Neuronal stem cell (in vitro differentiated cells): ENCODE measurements around the gene HEXIM2. TPM values are rescaled to one million over a fixed set of nuclear protein-coding genes. Genes with fewer than 3 reads are reported as not detected.

Source experiments
- DNase-seq: peaks from one replicate; pipeline ENCODE4 v3.0.0-alpha.2; 2013; ENCODE audit warnings: low spot score
- H2AFZ ChIP-seq: one replicate; pipeline ENCODE4 v1.6.1; 2013; ENCODE audit warnings: mild to moderate bottlenecking, low read length, inconsistent platforms
- H2AK5ac ChIP-seq: 2 replicates; pipeline ENCODE4 v1.6.1; 2013; ENCODE audit warnings: low read depth, mild to moderate bottlenecking, inconsistent platforms, low read length, moderate library complexity, mixed read lengths
- H2BK120ac ChIP-seq: 2 replicates; pipeline ENCODE4 v1.6.1; 2013; ENCODE audit warnings: low read depth, mild to moderate bottlenecking, inconsistent platforms, low read length, moderate library complexity, mixed read lengths
- H2BK12ac ChIP-seq: one replicate; pipeline ENCODE4 v1.6.1; 2013; ENCODE audit warnings: low read length, inconsistent platforms
- H2BK15ac ChIP-seq: 2 replicates; pipeline ENCODE4 v1.6.1; 2013; ENCODE audit warnings: mild to moderate bottlenecking, low read length, inconsistent platforms, mixed read lengths
- H2BK5ac ChIP-seq: one replicate; pipeline ENCODE4 v1.6.1; 2013; ENCODE audit warnings: inconsistent platforms, mild to moderate bottlenecking, low read length, moderate library complexity
- H3K14ac ChIP-seq: one replicate; pipeline ENCODE4 v1.6.1; 2013; ENCODE audit warnings: low read length, inconsistent platforms
- H3K18ac ChIP-seq: 2 replicates; pipeline ENCODE4 v1.6.1; 2013; ENCODE audit warnings: low read length, inconsistent platforms
- H3K23ac ChIP-seq: 2 replicates; pipeline ENCODE4 v1.6.1; 2013; ENCODE audit warnings: low read depth, mild to moderate bottlenecking, mixed read lengths, low read length, inconsistent platforms; ENCODE audit not compliant: poor library complexity
- H3K27ac ChIP-seq: replicated peaks from 3 replicates; pipeline ENCODE4 v1.5.1; 2013; ENCODE audit warnings: low read length, inconsistent platforms
- H3K27me3 ChIP-seq, 3 experiments: 2 replicates each; pipeline ENCODE4 v1.6.1; 2013; ENCODE audit warnings: low read length in 3 of 3, mild to moderate bottlenecking in 2 of 3, inconsistent platforms in 1 of 3, low read depth in 1 of 3, mixed read lengths in 1 of 3, moderate library complexity in 1 of 3; ENCODE audit not compliant: control insufficient read depth in 3 of 3, insufficient read depth in 3 of 3
- H3K36me3 ChIP-seq, 2 donors: replicated peaks in 1 of 2; 2 replicates each; pipeline ENCODE4 v1.6.1; 2013; ENCODE audit warnings: low read length in 2 of 2; ENCODE audit not compliant: control insufficient read depth in 2 of 2, insufficient read depth in 2 of 2
- H3K4ac ChIP-seq: 2 replicates; pipeline ENCODE4 v1.6.1; 2013; ENCODE audit warnings: inconsistent platforms, mild to moderate bottlenecking, low read length, moderate library complexity
- H3K4me1 ChIP-seq, 2 donors: 1 replicate in 1 of 2; 2 replicates in 1 of 2; pipeline ENCODE4 v1.6.1; 2013; ENCODE audit warnings: low read length in 2 of 2, low read depth in 1 of 2; ENCODE audit not compliant: control insufficient read depth in 2 of 2, insufficient read depth in 1 of 2
- H3K4me2 ChIP-seq: one replicate; pipeline ENCODE4 v1.6.1; 2013; ENCODE audit warnings: mild to moderate bottlenecking, low read length, inconsistent platforms; ENCODE audit not compliant: insufficient read depth, poor library complexity, severe bottlenecking
- H3K4me3 ChIP-seq, 2 donors: 2 replicates each; pipeline ENCODE4 v1.5.1; 2013; ENCODE audit warnings: low read length in 2 of 2, mild to moderate bottlenecking in 2 of 2, inconsistent platforms in 1 of 2, moderate library complexity in 1 of 2
- H3K79me1 ChIP-seq: one replicate; pipeline ENCODE4 v1.6.1; 2013; ENCODE audit warnings: low read depth, mild to moderate bottlenecking, inconsistent platforms, low read length, moderate library complexity
- H3K9ac ChIP-seq: one replicate; pipeline ENCODE4 v1.6.1; 2013; ENCODE audit warnings: mild to moderate bottlenecking, low read depth, low read length, inconsistent platforms; ENCODE audit not compliant: poor library complexity
- H3K9me3 ChIP-seq, 2 donors: replicated peaks in 1 of 2; 2 replicates each; pipeline versions ENCODE3 to v1.6.1; 2013; ENCODE audit warnings: low read length in 2 of 2, mild to moderate bottlenecking in 2 of 2, inconsistent platforms in 1 of 2, low read depth in 1 of 2, mixed read lengths in 1 of 2, moderate library complexity in 1 of 2; ENCODE audit not compliant: control insufficient read depth in 2 of 2, insufficient read depth in 1 of 2
- H4K8ac ChIP-seq: one replicate; pipeline ENCODE4 v1.6.1; 2013; ENCODE audit warnings: low read depth, mild to moderate bottlenecking, inconsistent platforms, low read length, moderate library complexity
- H4K91ac ChIP-seq: one replicate; pipeline ENCODE4 v1.6.1; 2013; ENCODE audit warnings: low read length, low read depth, mild to moderate bottlenecking, inconsistent platforms; ENCODE audit not compliant: poor library complexity
- WGBS, 2 donors: extraction: QIAGEN DNeasy Blood & Tissue Kit; methylation state at CpG; one replicate each; pipeline ENCODE4 v1.1.7; 2013; ENCODE audit warnings: missing lambda C conversion rate in 2 of 2, mixed read lengths in 1 of 2; ENCODE audit not compliant: insufficient read length in 2 of 2, insufficient replicate concordance in 1 of 2; ENCODE audit errors: extremely low coverage in 2 of 2; 5-methylcytosine and 5-hydroxymethylcytosine counted together
- polyA plus RNA-seq, 2 experiments: library from polyadenylated mRNA; stranded (reverse); fragments of 200-250 nt; gene quantifications; one replicate each; pipeline ENCODE4 v1.2.3, GENCODE V29; 2013

Gene HEXIM2
- 3.9 TPM for polyA plus RNA-seq (2013, experiment 1 of 2)
- 3.7 TPM for polyA plus RNA-seq (2013, experiment 2 of 2)

- Histone ChIP-seq H3K4me1 (peaks cover 10 to 11% of the 10 kb centered on the region in 2 donors), H2BK5ac (peak within 1 kb of the TSS; percentile 100), H2BK15ac (peak within 1 kb of the TSS; percentile 87), H3K4me3 (peak within 1 kb of the TSS; percentile 91), H2BK12ac (peak within 1 kb of the TSS; percentile 18), H4K8ac (peak within 1 kb of the TSS; percentile 90), H3K4me2 (peak within 1 kb of the TSS; percentile 65), H3K9me3 (no peaks in the 10 kb centered on the region), H2AK5ac (peak within 1 kb of the TSS; percentile 97), H3K14ac (peak within 1 kb of the TSS; percentile 26), H3K27me3 (no peaks in the 10 kb centered on the region), H2BK120ac (peak within 1 kb of the TSS; percentile 97), H3K27ac (peak within 1 kb of the TSS; percentile 95), H3K9ac (peak within 1 kb of the TSS; percentile 96), H2AFZ (peak within 1 kb of the TSS; percentile 74), H3K4ac (peak within 1 kb of the TSS; percentile 97), H3K79me1 (no peaks in the 10 kb centered on the region), H3K36me3 (peaks cover 2 to 15% of the 10 kb centered on the region in 2 donors), H4K91ac (peak within 1 kb of the TSS; percentile 85), H3K18ac (peak within 1 kb of the TSS; percentile 100), H3K23ac (peak within 1 kb of the TSS; percentile 97)
- WGBS, 2 donors: no CpG with 5 or more reads among the region's 53 CpGs
- DNase-seq: peak; percentile 100
Measured at GRCh38 chr17:45161288-45162024, at the start of gene HEXIM2. Gene HEXIM2, plus strand, starts transcription at chr17:45161875. Its CDS starts 919 bp downstream, at chr17:45162794.

- Histone ChIP-seq H3K14ac (no peak overlapping the region), H3K4me1 (peaks cover 3 to 10% of the 10 kb centered on the region in 2 donors), H3K18ac (peak overlapping the region; percentile 80), H2AK5ac (peak overlapping the region; percentile 11), H3K79me1 (peaks cover 2% of the 10 kb centered on the region), H2BK15ac (no peak overlapping the region), H3K4me2 (no peak overlapping the region), H3K4me3 (no peak overlapping the region), H2BK120ac (no peak overlapping the region), H4K91ac (no peak overlapping the region), H3K9me3 (peaks cover 0 to 2% of the 10 kb centered on the region in 2 donors), H3K9ac (peak overlapping the region; percentile 37), H2BK5ac (peak overlapping the region; percentile 87), H3K27me3 (no peaks in the 10 kb centered on the region), H3K36me3 (peaks cover 11 to 16% of the 10 kb centered on the region in 2 donors), H3K23ac (peak overlapping the region; percentile 68), H4K8ac (no peak overlapping the region), H2BK12ac (peak overlapping the region; percentile 30), H2AFZ (no peak overlapping the region), H3K4ac (no peak overlapping the region), H3K27ac (no peak overlapping the region)
- no peak for DNase-seq
- no CpG with 5 or more reads among the region's 23 CpGs for WGBS, 2 donors
Measured at GRCh38 chr17:45112559-45113423, 48.9 kb upstream of the HEXIM2 start.

- no peak overlapping the region for H3K23ac ChIP-seq
- H2BK5ac ChIP-seq: no peak overlapping the region
- H3K27ac ChIP-seq: no peak overlapping the region
- no peak overlapping the region for H2AFZ ChIP-seq
- no peak for DNase-seq
- no peak overlapping the region for H3K4me3 ChIP-seq
- H3K79me1 ChIP-seq: peaks cover 2% of the 10 kb centered on the region
- H3K18ac ChIP-seq: no peak overlapping the region
- no peak overlapping the region for H3K4ac ChIP-seq
- WGBS, 2 donors: no CpG with 5 or more reads among the region's 9 CpGs
- H4K8ac ChIP-seq: no peak overlapping the region
- peaks cover 0 to 2% of the 10 kb centered on the region in 2 donors for H3K9me3 ChIP-seq
- no peak overlapping the region for H3K14ac ChIP-seq
- H2BK120ac ChIP-seq: no peak overlapping the region
- H2BK12ac ChIP-seq: peak overlapping the region; percentile 30
- no peak overlapping the region for H4K91ac ChIP-seq
- no peak overlapping the region for H2BK15ac ChIP-seq
- peaks cover 5 to 10% of the 10 kb centered on the region in 2 donors for H3K36me3 ChIP-seq
- no peaks in the 10 kb centered on the region for H3K27me3 ChIP-seq
- H3K9ac ChIP-seq: no peak overlapping the region
- H3K4me2 ChIP-seq: no peak overlapping the region
- peaks cover under 1 to 10% of the 10 kb centered on the region in 2 donors for H3K4me1 ChIP-seq
- peak overlapping the region; percentile 11 for H2AK5ac ChIP-seq
Measured at GRCh38 chr17:45113424-45113754, 48.3 kb upstream of the HEXIM2 start.
